Neural progenitor cell (in vitro differentiated cells): ENCODE results near the gene SOD3. TPM values are rescaled to one million over a fixed set of nuclear protein-coding genes. Genes with fewer than 3 reads are reported as not detected.

Experiments
- DNase-seq: peaks from one replicate; pipeline ENCODE4 v3.0.0-alpha.2; 2016; ENCODE audit warnings: low spot score
- H2AFZ ChIP-seq: fragments of 200-600 bp; sonication (generic); replicated peaks from 2 replicates; pipeline ENCODE4 v1.6.1; 2016; ENCODE audit warnings: antibody characterized with exemption
- H3F3A ChIP-seq: fragments of 200-600 bp; sonication (generic); 2 replicates; pipeline ENCODE4 v1.6.1; 2016; ENCODE audit warnings: antibody characterized with exemption, low read depth
- H3K27ac ChIP-seq: fragments of 200-600 bp; sonication (generic); 2 replicates; pipeline ENCODE4 v1.5.1; 2016; ENCODE audit warnings: mild to moderate bottlenecking
- H3K27me3 ChIP-seq: fragments of 200-600 bp; sonication (generic); 2 replicates; pipeline ENCODE4 v1.6.1; 2016; ENCODE audit warnings: mild to moderate bottlenecking, moderate library complexity
- H3K36me3 ChIP-seq: fragments of 200-600 bp; sonication (generic); 2 replicates; pipeline ENCODE4 v1.5.1; 2016
- H3K4me1 ChIP-seq: fragments of 200-600 bp; sonication (generic); 2 replicates; pipeline ENCODE4 v1.6.1; 2016; ENCODE audit warnings: mixed run types
- H3K4me2 ChIP-seq: fragments of 200-600 bp; sonication (generic); 2 replicates; pipeline ENCODE4 v1.6.1; 2016
- H3K4me3 ChIP-seq: fragments of 200-600 bp; sonication (generic); 2 replicates; pipeline ENCODE4 v1.5.1; 2016
- H3K79me2 ChIP-seq: fragments of 200-600 bp; sonication (generic); 2 replicates; pipeline ENCODE4 v1.6.1; 2016; ENCODE audit warnings: low read depth
- H3K9ac ChIP-seq: fragments of 200-600 bp; sonication (generic); 2 replicates; pipeline ENCODE4 v1.6.1; 2016
- H3K9me3 ChIP-seq: fragments of 200-600 bp; sonication (generic); 2 replicates; pipeline ENCODE4 v1.5.1; 2016; ENCODE audit warnings: low read depth
- H4K20me1 ChIP-seq: fragments of 200-600 bp; sonication (generic); 2 replicates; pipeline ENCODE4 v1.6.1; 2016; ENCODE audit warnings: low read depth
- H3K27ac Mint-ChIP-seq: 3 replicates; pipeline ENCODE4 v1.8.0; 2021; ENCODE audit warnings: mixed read lengths
- H3K27me3 Mint-ChIP-seq: 2 replicates; pipeline ENCODE4 v1.8.0; 2022; ENCODE audit warnings: low read depth, mild to moderate bottlenecking, inconsistent platforms, moderate library complexity, mixed read lengths; ENCODE audit not compliant: insufficient read depth
- H3K36me3 Mint-ChIP-seq: 3 replicates; pipeline ENCODE4 v1.8.0; 2021; ENCODE audit warnings: mixed read lengths
- H3K4me1 Mint-ChIP-seq: 3 replicates; pipeline ENCODE4 v1.8.0; 2021; ENCODE audit warnings: mixed read lengths
- H3K4me3 Mint-ChIP-seq: 3 replicates; pipeline ENCODE4 v1.8.0; 2021; ENCODE audit warnings: mild to moderate bottlenecking, moderate library complexity, mixed read lengths
- H3K9me3 Mint-ChIP-seq: 3 replicates; pipeline ENCODE4 v1.8.0; 2020; ENCODE audit warnings: mixed read lengths
- EZH2 ChIP-seq: fragments of 200-600 bp; sonication (generic); IDR thresholded peaks from 2 replicates; pipeline ENCODE4 v1.6.1; 2017; ENCODE audit warnings: antibody characterized with exemption, mild to moderate bottlenecking, moderate library complexity
- EZH2phosphoT487 ChIP-seq: fragments of 200-600 bp; sonication (generic); IDR thresholded peaks from 2 replicates; pipeline ENCODE4 v1.6.1; 2017; ENCODE audit warnings: antibody characterized with exemption
- total RNA-seq: library from RNA; depleted of rRNA; stranded (reverse); fragments of >200 nt; gene quantifications from 2 replicates; pipeline ENCODE4 v1.2.3, GENCODE V29; 2015; ENCODE audit warnings: low replicate concordance
- TF ChIP-seq, protein P1 (sequence below): fragments of 200-600 bp; sonication (generic); IDR thresholded peaks from 2 replicates; pipeline ENCODE4 v1.5.1; 2017; ENCODE audit warnings: antibody characterized with exemption, mild to moderate bottlenecking

Gene SOD3
- total RNA-seq, 1 donor from 2014 or later: 0.11 TPM

DNA sequence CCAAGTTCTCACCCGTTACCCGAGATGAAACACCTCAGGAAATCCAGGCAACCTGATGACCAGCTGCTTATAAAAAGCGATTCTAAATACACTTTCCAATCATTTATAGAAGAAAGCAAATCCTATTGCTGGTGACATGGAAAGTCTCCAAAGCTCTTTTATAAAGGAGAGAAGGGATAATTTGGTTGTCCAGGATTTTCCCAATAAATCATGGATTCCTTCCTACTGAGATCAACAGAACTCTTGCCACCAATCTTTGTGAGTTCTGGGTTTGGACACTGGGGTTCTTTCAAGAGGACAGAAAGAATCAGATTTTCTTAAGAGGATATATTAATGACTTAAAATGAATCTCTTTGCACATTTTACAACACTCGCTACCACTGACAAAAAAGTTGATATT lies 24.7 kb upstream of the SOD3 start:
- Histone ChIP-seq H3K9me3 (no peaks in the 10 kb centered on the region), H3K27ac (no peak overlapping the region), H3K36me3 (no peaks in the 10 kb centered on the region), H3K4me1 (peaks cover 7% of the 10 kb centered on the region), H3K27me3 (no peaks in the 10 kb centered on the region), H3K4me2 (no peak overlapping the region), H3F3A (no peaks in the 10 kb centered on the region), H2AFZ (no peak overlapping the region), H3K4me3 (no peak overlapping the region), H3K9ac (no peak overlapping the region), H4K20me1 (no peaks in the 10 kb centered on the region), H3K79me2 (no peaks in the 10 kb centered on the region)
- H3K4me3 Mint-ChIP-seq: no peak overlapping the region
- peaks cover 6% of the 10 kb centered on the region for H3K27me3 Mint-ChIP-seq
- H3K27ac Mint-ChIP-seq: no peak overlapping the region
- peaks cover 13% of the 10 kb centered on the region for H3K4me1 Mint-ChIP-seq
- DNase-seq: no peak
- no peak for TF ChIP-seq EZH2
- TF ChIP-seq EZH2phosphoT487: no peak
- TF ChIP-seq, protein P1, sequence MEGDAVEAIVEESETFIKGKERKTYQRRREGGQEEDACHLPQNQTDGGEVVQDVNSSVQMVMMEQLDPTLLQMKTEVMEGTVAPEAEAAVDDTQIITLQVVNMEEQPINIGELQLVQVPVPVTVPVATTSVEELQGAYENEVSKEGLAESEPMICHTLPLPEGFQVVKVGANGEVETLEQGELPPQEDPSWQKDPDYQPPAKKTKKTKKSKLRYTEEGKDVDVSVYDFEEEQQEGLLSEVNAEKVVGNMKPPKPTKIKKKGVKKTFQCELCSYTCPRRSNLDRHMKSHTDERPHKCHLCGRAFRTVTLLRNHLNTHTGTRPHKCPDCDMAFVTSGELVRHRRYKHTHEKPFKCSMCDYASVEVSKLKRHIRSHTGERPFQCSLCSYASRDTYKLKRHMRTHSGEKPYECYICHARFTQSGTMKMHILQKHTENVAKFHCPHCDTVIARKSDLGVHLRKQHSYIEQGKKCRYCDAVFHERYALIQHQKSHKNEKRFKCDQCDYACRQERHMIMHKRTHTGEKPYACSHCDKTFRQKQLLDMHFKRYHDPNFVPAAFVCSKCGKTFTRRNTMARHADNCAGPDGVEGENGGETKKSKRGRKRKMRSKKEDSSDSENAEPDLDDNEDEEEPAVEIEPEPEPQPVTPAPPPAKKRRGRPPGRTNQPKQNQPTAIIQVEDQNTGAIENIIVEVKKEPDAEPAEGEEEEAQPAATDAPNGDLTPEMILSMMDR: no peak
- no peaks in the 10 kb centered on the region for H3K36me3 Mint-ChIP-seq
- peaks cover 3% of the 10 kb centered on the region for H3K9me3 Mint-ChIP-seq

DNA sequence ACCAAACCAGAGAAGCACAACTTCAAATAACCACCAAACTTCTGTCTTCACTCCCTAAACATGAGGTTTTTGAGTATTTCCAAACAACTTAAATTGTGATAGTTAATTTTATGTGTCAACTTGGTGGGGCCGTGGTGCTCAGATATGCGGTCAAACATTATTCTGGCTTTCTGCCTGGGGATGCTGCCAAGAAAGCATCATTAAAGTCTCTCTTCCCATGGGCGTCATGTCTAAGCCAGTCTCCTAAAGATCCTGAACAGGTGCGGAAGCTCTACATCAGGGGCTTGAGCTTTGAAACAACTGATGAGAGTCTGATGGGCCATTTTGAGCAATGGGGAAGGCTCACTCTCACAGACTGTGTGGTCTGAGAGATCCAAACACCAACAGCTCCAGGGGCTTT lies 24.1 kb upstream of the SOD3 start:
- Histone ChIP-seq H3K4me2 (no peak overlapping the region), H4K20me1 (no peaks in the 10 kb centered on the region), H3K9me3 (no peaks in the 10 kb centered on the region), H3K4me1 (peaks cover 7% of the 10 kb centered on the region), H3K79me2 (no peaks in the 10 kb centered on the region), H3K9ac (no peak overlapping the region), H3K27me3 (no peaks in the 10 kb centered on the region), H3F3A (no peaks in the 10 kb centered on the region), H3K36me3 (no peaks in the 10 kb centered on the region), H2AFZ (no peak overlapping the region), H3K27ac (no peak overlapping the region), H3K4me3 (no peak overlapping the region)
- peaks cover 6% of the 10 kb centered on the region for H3K27me3 Mint-ChIP-seq
- TF ChIP-seq, protein P1: no peak
- no peak for TF ChIP-seq EZH2
- TF ChIP-seq EZH2phosphoT487: no peak
- peaks cover 13% of the 10 kb centered on the region for H3K4me1 Mint-ChIP-seq
- no peak overlapping the region for H3K27ac Mint-ChIP-seq
- H3K4me3 Mint-ChIP-seq: no peak overlapping the region
- peaks cover 3% of the 10 kb centered on the region for H3K9me3 Mint-ChIP-seq
- no peaks in the 10 kb centered on the region for H3K36me3 Mint-ChIP-seq
- no peak for DNase-seq

DNA sequence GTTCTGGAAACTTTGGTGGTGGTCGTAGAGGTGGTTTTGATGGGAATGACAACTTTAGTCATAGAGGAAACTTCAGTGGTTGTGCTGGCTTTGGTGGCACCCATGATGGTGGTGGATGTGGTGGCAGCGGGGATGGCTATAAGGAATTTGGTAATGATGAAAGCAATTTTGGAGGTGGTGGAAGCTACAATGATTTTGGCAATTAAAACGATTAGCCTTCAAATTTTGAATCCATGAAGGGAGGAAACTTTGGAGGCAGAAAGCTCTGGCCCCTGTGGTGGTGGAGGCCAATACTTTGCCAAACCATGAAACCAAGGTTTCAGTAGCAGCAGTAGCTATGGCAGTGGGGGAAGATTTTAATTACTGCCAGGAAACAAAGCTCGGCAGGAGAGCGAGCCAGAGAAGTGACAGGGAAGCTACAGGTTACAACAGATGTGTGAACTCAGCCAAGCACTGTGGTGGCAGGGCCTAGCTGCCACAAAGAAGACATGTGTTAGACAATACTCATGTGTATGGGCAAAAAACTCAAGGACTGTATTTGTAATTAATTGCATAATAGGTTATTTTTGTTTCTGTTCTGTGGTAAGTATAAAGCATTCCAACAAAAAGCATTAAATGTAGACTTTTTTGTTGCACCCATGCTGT lies 23.2 kb upstream of the SOD3 start:
- H3K36me3 ChIP-seq: no peaks in the 10 kb centered on the region
- H3K79me2 ChIP-seq: no peaks in the 10 kb centered on the region
- H3K4me3 Mint-ChIP-seq: no peak overlapping the region
- H3K4me1 ChIP-seq: peaks cover 7% of the 10 kb centered on the region
- TF ChIP-seq EZH2: no peak
- TF ChIP-seq EZH2phosphoT487: no peak
- TF ChIP-seq, protein P1: no peak
- H3K4me1 Mint-ChIP-seq: peaks cover 13% of the 10 kb centered on the region
- no peak overlapping the region for H3K9ac ChIP-seq
- H3K4me3 ChIP-seq: no peak overlapping the region
- no peak overlapping the region for H3K27ac ChIP-seq
- no peak overlapping the region for H3K27ac Mint-ChIP-seq
- H3K9me3 Mint-ChIP-seq: peaks cover 3% of the 10 kb centered on the region
- H3K4me2 ChIP-seq: no peak overlapping the region
- no peaks in the 10 kb centered on the region for H3K9me3 ChIP-seq
- no peaks in the 10 kb centered on the region for H3K36me3 Mint-ChIP-seq
- DNase-seq: no peak
- H3K27me3 Mint-ChIP-seq: peaks cover 6% of the 10 kb centered on the region
- no peaks in the 10 kb centered on the region for H3F3A ChIP-seq
- no peak overlapping the region for H2AFZ ChIP-seq
- H3K27me3 ChIP-seq: no peaks in the 10 kb centered on the region
- H4K20me1 ChIP-seq: no peaks in the 10 kb centered on the region
